GM18951 (cell line): ENCODE data around the gene LRCH1.

ENCODE experiments used
- POLR2A ChIP-seq: IDR thresholded peaks from 4 replicates; pipeline ENCODE4 v1.6.1; 2011; ENCODE audit warnings: mild to moderate bottlenecking; ENCODE audit not compliant: insufficient read length, insufficient read depth; ENCODE audit errors: extremely low read depth
- in situ Hi-C: fragments of 300-500 bp; cut with MboI; formaldehyde crosslinking; loops from one replicate; pipeline ENCODE4 v1.12.0; 2022; ENCODE audit warnings: low sequenced_read_pairs, mixed read lengths, inconsistent platforms; ENCODE audit not compliant: unreplicated experiment

LRCH1 gene

GRCh38 chr13:46662690-46663089 is 109.7 kb downstream of the LRCH1 start:
- in situ Hi-C loops: no loop called here
- TF ChIP-seq POLR2A: no peak

GRCh38 chr13:46663206-46664037 is 110.5 kb downstream of the LRCH1 start:
- no peak for TF ChIP-seq POLR2A
- in situ Hi-C loops: no loop called here

GRCh38 chr13:46664195-46664594 is 111.2 kb downstream of the LRCH1 start:
- in situ Hi-C loops: no loop called here
- TF ChIP-seq POLR2A: no peak

GRCh38 chr13:46665248-46665632 is 112.3 kb downstream of the LRCH1 start:
- TF ChIP-seq POLR2A: no peak
- in situ Hi-C loops: no loop called here

GRCh38 chr13:46665633-46666482 is 112.9 kb downstream of the LRCH1 start:
- in situ Hi-C loops: no loop called here

GRCh38 chr13:46666727-46667456 is 113.9 kb downstream of the LRCH1 start:
- no peak for TF ChIP-seq POLR2A
- in situ Hi-C loops: no loop called here

More at GRCh38 chr13:46665633-46666482, 112.9 kb downstream of the LRCH1 start:
- TF ChIP-seq POLR2A: no peak

- in situ Hi-C loops: no loop called here
- TF ChIP-seq POLR2A: no peak
Measured at GRCh38 chr13:46667687-46668281, 114.8 kb downstream of the LRCH1 start.

GRCh38 chr13:46668302-46668720 is 115.3 kb downstream of the LRCH1 start:
- no peak for TF ChIP-seq POLR2A
- in situ Hi-C loops: no loop called here

- TF ChIP-seq POLR2A: no peak
- in situ Hi-C loops: no loop called here
Measured at GRCh38 chr13:46668931-46669525, 116.1 kb downstream of the LRCH1 start.

GRCh38 chr13:46672338-46673090 is 119.5 kb downstream of the LRCH1 start:
- in situ Hi-C loops: no loop called here
- no peak for TF ChIP-seq POLR2A

- no peak for TF ChIP-seq POLR2A
- in situ Hi-C loops: no loop called here
Measured at GRCh38 chr13:46675016-46675415, 122.0 kb downstream of the LRCH1 start.

- in situ Hi-C loops: no loop called here
- TF ChIP-seq POLR2A: no peak
Measured at GRCh38 chr13:46676378-46676725, 123.4 kb downstream of the LRCH1 start.
